ENCODE data around the gene C2orf69. TPM values are rescaled to one million over a fixed set of nuclear protein-coding genes. Genes with fewer than 3 reads are reported as not detected.

C2orf69 gene
- total RNA-seq, 1 donor from 2014 or later, result 10.8 TPM

- DNase-seq, result no peak
These were observed 3.4 kb downstream of the C2orf69 start for GRCh38 chr2:199914372-199914958.

DNA sequence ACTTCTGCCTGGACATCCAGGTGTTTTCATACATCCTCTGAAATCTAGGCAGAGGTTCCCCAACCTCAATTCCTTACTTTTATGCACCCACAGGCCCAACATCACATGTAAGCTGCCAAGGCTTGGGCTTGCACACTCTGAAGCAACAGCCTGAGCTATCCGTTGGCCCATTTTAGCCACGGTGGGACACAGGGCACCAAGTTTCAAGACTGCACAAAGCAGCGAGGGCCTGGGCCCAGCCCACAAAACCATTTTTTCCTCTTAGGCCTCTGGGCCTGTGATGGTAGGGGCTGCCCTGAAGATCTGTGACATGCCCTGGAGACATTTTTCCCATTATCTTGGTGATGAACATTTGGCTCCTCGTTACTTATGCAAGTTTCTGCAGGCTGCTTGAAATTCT lies 5.9 kb downstream of the C2orf69 start:
- no peak for DNase-seq

- DNase-seq, result no peak
These were observed 11.8 kb downstream of the C2orf69 start for GRCh38 chr2:199922856-199923255.

DNA sequence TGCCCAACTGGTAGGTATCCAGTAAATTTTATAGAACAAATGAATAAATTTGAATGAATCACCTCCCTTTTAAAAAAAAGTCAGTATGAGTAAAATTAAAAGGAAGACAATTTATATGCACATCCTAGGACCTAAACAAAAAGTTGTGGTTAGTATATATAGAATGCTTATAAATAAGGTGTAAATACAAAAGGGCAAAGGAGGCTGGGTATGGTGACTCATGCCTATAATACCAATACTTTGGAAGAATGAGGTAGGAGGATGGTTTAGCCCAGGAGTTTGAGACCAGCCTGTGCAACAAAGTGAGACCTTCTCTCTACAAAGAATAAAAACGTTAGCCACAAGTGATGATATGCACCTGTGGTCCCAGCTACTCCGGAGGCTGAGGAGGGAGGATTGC lies 12.8 kb downstream of the C2orf69 start:
- no peak for DNase-seq

DNA sequence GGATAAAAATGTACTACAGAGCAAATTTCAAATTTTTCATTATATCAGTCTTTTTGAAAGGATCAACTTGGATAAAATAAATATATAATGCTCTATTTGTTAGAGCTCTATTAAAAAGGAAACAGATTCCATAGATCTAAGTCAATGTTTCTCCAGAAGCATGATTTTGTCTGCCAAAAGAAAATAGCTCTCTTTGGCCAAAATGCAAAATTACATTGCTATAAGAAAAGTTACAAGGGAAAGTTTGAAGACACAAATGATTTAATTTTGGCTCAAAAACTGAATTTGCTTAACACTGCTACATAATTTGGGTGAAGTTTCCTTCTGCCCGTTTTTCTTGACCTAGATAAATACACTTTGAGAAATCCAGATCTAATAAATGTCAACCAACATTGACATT lies 15.7 kb downstream of the C2orf69 start:
- no peak for DNase-seq

DNA sequence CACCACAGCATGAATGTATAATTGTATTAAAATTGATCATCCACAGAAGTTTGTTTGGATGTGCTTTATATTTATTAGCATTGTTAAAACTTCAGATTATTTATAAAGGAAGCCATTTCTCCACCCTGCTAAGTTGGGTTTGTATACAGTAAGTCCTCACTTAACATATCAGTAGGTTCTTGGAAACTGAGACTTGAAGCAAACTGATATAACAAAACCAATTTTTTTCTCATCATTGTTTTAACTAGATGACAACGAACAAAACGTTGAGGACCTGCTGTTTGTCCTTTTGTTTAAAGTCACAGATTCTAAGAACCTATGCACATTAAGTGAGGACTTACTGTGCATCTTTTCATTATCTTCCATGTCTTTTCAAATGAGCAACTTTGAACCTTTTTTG lies 17.1 kb downstream of the C2orf69 start:
- DNase-seq, result no peak

DNA sequence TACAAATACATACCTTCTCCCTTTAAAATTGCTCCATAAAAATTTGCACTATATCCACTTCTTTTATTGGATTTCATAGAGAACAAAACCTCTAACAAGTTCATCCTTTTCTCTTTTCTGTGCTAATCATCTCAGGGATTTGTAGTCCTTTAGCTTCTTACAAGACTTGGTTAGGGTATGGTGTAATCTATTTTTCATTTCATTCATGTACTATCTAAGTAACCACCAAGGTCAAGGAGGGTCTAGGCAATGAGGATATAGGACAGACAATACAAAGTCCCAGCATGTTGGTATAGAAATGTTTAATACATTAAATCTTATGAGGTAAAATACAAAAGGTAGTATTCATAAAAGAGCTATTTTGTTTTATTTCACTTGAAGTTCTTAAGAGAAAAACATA lies 17.5 kb downstream of the C2orf69 start:
- DNase-seq, result no peak

GRCh38 chr2:199929262-199929661 lies 18.2 kb downstream of the C2orf69 start:
- DNase-seq, result no peak

DNA sequence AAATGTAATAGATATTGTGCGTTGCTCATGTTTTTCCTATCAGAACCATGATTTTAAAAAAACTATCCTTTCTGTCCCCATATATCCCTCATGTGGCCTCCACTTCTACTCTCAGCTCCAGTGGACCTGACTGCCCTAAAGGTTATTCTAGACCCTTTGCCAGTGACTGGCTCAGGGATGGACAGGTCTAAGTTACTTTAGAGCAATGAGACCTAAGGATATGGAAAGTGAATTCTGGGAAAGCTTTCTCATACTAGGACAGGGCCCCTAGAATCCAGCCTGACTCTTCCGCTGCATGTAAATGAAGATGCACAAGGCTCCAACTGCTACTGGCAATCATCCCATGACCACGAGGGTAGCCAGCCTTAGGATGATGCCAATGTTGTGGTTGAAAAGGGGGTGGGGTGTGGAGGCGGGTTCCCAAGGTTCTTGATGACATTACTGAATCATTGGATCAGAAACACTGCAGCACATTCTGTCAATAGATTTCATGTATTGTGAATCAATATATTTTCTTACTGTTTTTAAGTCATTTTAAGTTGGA lies 21.3 kb downstream of the C2orf69 start:
- DNase-seq, result no peak

- no peak for DNase-seq
These were observed 22.4 kb downstream of the C2orf69 start for GRCh38 chr2:199933466-199933865.

GRCh38 chr2:199936554-199936953 lies 25.5 kb downstream of the C2orf69 start:
- no peak for DNase-seq

- no peak for DNase-seq
These were observed 29.3 kb downstream of the C2orf69 start for GRCh38 chr2:199940373-199940772.

GRCh38 chr2:199943373-199943772 lies 32.3 kb downstream of the C2orf69 start:
- DNase-seq, result no peak

- DNase-seq, result no peak
These were observed 35.1 kb downstream of the C2orf69 start for GRCh38 chr2:199946196-199946595.

DNA sequence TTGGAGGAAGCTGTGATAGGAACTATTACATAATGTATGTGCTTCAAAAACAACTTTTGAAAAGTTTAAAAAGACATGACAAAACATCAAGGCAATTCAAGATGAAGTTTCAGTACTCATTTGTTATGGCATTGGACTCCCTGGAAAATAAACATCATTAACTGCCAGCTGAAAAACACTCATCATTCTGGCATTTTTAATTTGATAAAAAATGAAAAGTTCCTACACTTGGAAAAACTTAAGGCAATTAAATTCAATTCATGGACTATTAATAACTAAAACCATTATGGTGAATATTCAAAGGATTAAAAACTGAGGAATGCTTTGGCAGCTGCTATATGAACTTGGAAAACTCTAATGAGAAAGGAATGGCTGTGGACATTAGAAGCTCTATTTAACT lies 35.7 kb downstream of the C2orf69 start:
- peak; percentile 28 for DNase-seq

- DNase-seq, result no peak
These were observed 39.3 kb downstream of the C2orf69 start for GRCh38 chr2:199950396-199950795.

GRCh38 chr2:199951023-199951422 lies 39.9 kb downstream of the C2orf69 start:
- no peak for DNase-seq

GRCh38 chr2:199955007-199955338 lies 43.9 kb downstream of the C2orf69 start:
- DNase-seq, result peak; percentile 9

DNA sequence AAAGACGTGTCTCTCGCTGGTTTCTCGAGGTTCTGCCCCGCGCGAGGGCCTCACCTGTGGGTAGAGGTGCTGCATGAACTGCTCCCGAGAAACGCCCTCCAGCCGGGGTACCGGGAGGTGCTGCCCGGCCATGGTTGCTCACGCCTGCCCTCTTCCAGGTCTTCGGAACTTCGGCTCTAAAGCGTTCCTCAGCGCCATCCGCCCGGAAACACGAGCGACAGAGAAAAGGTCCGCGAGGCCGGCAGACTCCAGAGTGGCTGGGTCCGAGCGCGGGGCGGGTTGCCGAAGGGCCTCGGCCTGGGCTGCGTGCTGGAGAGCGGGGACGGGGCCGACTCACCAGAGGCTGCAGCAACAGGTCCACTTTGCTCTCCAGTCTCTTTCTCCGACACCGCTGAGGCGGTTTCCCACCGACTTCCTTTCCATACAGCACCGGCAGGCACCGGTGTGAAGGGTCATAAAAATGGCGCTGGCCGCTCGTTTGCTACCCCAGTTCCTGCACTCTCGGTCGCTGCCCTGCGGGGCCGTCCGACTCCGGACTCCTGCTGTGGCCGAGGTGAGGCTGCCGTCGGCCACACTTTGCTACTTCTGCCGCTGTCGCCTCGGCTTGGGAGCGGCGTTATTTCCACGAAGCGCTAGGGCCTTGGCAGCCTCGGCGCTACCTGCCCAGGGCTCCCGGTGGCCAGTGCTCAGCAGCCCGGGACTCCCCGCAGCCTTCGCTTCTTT lies 44.4 kb downstream of the C2orf69 start, which contains the start of the genes MAIP1 and TYW5:
TSS of gene MAIP1 (plus strand) at position 244 of the 723 bp plus-strand sequence. CDS start at position 461, 217 bp downstream.
TSS of gene TYW5 (minus strand) at position 153 of the 723 bp plus-strand sequence. CDS start at position 132, 21 bp downstream.
- DNase-seq, result peak; percentile 88

DNA sequence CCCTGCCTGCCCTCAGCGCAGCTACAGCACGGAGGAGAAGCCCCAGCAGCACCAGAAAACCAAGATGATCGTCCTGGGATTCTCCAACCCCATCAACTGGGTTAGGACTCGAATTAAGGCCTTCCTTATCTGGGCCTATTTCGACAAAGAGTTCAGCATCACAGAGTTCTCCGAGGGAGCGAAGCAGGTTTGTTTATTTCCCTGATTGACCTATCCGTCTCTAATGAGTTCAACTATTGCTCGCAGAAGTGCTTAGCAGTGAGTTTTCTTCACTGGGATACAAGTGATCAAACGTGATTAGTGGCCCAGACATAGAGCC lies 44.9 kb downstream of the C2orf69 start:
- no peak for DNase-seq

GRCh38 chr2:199958014-199958413 lies 46.9 kb downstream of the C2orf69 start:
- DNase-seq, result no peak

DNA sequence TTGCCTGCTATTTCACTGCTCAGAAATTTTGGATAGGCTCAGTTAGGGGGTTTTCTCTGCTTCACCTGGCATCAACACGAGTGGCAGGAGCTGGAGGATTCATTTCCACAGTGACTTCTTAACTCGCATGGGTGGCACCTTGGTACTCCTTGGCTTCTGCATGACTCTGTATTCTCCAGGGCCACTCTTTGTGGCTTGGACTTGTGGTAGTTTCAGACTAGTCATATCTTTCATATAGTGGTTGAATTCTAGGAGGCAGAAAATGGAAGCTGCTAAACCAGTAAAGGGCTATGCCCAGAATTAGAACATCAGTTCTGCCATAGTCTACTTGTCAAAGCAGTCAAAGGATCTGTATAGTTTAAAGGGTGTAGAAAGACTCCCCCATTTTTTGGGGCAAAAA lies 51.1 kb downstream of the C2orf69 start:
- no peak for DNase-seq

GRCh38 chr2:199966405-199966804 lies 55.3 kb downstream of the C2orf69 start:
- DNase-seq, result no peak

DNA sequence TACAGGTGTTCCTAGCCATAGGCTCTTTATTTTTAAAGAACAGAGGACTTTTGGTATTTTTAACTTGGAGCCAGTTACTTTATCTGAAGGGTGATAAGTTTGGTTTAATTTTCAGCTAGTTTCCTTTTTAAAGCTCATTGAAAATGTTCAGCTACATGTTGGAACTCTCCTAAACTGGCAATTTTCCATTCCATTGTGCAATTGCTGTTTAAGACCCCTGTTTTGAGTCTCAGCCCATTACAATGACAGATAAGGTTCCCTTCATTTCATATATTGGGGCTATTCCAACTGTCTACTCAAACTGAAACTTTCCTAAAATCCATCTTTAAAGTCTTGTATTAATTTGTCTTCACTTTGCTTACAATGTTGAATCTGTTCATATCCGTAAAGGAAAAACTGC lies 55.9 kb downstream of the C2orf69 start:
- no peak for DNase-seq
